ENCODE results near the gene ZNF14. TPM values are rescaled to one million over a fixed set of nuclear protein-coding genes. Genes with fewer than 3 reads are reported as not detected.

ZNF14 gene
- total RNA-seq, 1 donor from 2014 or later: 10.9 TPM

GRCh38 chr19:19679176-19680073 is 53.5 kb downstream of the ZNF14 start:
- Mint-ChIP-seq H3K36me3 (ENCODE audit: unreplicated experiment) (peaks cover 46% of the 10 kb centered on the region), H3K9me3 (ENCODE audit: unreplicated experiment) (peaks cover 6% of the 10 kb centered on the region), H3K4me1 (ENCODE audit: low read depth, unreplicated experiment) (no peaks in the 10 kb centered on the region), H3K4me3 (ENCODE audit: unreplicated experiment) (no peak overlapping the region), H3K27me3 (ENCODE audit: unreplicated experiment) (peaks cover 4% of the 10 kb centered on the region), H3K27ac (ENCODE audit: unreplicated experiment) (no peak overlapping the region)
- TF ChIP-seq, protein P1, sequence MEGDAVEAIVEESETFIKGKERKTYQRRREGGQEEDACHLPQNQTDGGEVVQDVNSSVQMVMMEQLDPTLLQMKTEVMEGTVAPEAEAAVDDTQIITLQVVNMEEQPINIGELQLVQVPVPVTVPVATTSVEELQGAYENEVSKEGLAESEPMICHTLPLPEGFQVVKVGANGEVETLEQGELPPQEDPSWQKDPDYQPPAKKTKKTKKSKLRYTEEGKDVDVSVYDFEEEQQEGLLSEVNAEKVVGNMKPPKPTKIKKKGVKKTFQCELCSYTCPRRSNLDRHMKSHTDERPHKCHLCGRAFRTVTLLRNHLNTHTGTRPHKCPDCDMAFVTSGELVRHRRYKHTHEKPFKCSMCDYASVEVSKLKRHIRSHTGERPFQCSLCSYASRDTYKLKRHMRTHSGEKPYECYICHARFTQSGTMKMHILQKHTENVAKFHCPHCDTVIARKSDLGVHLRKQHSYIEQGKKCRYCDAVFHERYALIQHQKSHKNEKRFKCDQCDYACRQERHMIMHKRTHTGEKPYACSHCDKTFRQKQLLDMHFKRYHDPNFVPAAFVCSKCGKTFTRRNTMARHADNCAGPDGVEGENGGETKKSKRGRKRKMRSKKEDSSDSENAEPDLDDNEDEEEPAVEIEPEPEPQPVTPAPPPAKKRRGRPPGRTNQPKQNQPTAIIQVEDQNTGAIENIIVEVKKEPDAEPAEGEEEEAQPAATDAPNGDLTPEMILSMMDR (IDR thresholded peaks at IDR 0.05; ENCODE audit: partially characterized antibody, unreplicated experiment): no peak
- DNase-seq: no peak

GRCh38 chr19:19677579-19677978 is 55.3 kb downstream of the ZNF14 start:
- no peaks in the 10 kb centered on the region for H3K27me3 Mint-ChIP-seq (ENCODE audit: unreplicated experiment)
- no peak overlapping the region for H3K27ac Mint-ChIP-seq (ENCODE audit: unreplicated experiment)
- peaks cover 6% of the 10 kb centered on the region for H3K9me3 Mint-ChIP-seq (ENCODE audit: unreplicated experiment)
- no peak for DNase-seq
- H3K36me3 Mint-ChIP-seq (ENCODE audit: unreplicated experiment): peaks cover 39% of the 10 kb centered on the region
- TF ChIP-seq, protein P1 (IDR thresholded peaks at IDR 0.05; ENCODE audit: partially characterized antibody, unreplicated experiment): no peak
- no peaks in the 10 kb centered on the region for H3K4me1 Mint-ChIP-seq (ENCODE audit: low read depth, unreplicated experiment)
- H3K4me3 Mint-ChIP-seq (ENCODE audit: unreplicated experiment): peak overlapping the region; percentile 42

DNA sequence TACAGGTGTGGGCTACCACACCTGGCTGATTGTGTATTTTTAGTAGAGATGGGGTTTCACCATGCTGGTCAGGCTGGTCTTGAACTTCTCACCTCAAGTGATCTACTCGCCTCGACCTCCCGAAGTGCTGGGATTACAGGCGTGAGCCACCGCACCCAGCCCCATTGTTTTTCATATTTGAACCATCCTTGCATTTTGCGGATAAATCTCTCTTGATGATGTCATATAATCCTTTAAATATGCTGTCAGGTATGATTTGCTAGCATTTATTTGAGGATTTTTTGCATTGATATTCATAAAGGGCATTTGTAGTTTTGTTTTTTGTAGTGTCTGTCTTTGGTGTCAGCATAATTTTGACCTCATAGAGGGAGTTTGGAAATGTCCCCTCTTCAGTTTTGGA is 58.6 kb downstream of the ZNF14 start:
- DNase-seq: no peak
- Mint-ChIP-seq H3K4me3 (ENCODE audit: unreplicated experiment) (no peak overlapping the region), H3K9me3 (ENCODE audit: unreplicated experiment) (peaks cover 4% of the 10 kb centered on the region), H3K27me3 (ENCODE audit: unreplicated experiment) (peaks cover 2% of the 10 kb centered on the region), H3K27ac (ENCODE audit: unreplicated experiment) (no peak overlapping the region), H3K36me3 (ENCODE audit: unreplicated experiment) (peaks cover 24% of the 10 kb centered on the region), H3K4me1 (ENCODE audit: low read depth, unreplicated experiment) (peaks cover 2% of the 10 kb centered on the region)
- TF ChIP-seq, protein P1 (IDR thresholded peaks at IDR 0.05; ENCODE audit: partially characterized antibody, unreplicated experiment): no peak

- peaks cover 5% of the 10 kb centered on the region for H3K4me1 Mint-ChIP-seq (ENCODE audit: low read depth, unreplicated experiment)
- no peak overlapping the region for H3K4me3 Mint-ChIP-seq (ENCODE audit: unreplicated experiment)
These were observed 60.1 kb downstream of the ZNF14 start for GRCh38 chr19:19672816-19673215.

More at GRCh38 chr19:19672816-19673215, 60.1 kb downstream of the ZNF14 start:
- H3K36me3 Mint-ChIP-seq (ENCODE audit: unreplicated experiment): peaks cover 13% of the 10 kb centered on the region
- H3K9me3 Mint-ChIP-seq (ENCODE audit: unreplicated experiment): peaks cover 4% of the 10 kb centered on the region
- H3K27me3 Mint-ChIP-seq (ENCODE audit: unreplicated experiment): peaks cover 2% of the 10 kb centered on the region
- TF ChIP-seq, protein P1 (IDR thresholded peaks at IDR 0.05; ENCODE audit: partially characterized antibody, unreplicated experiment): no peak
- H3K27ac Mint-ChIP-seq (ENCODE audit: unreplicated experiment): no peak overlapping the region
- DNase-seq: no peak

Measured in glutamatergic neuron (in vitro differentiated cells).